Measurements from ENCODE around the gene XXYLT1. TPM values are rescaled to one million over a fixed set of nuclear protein-coding genes. Genes with fewer than 3 reads are reported as not detected.

Gene XXYLT1
- total RNA-seq, 1 experiment from 2014 or later, result 10.9 TPM

DNA sequence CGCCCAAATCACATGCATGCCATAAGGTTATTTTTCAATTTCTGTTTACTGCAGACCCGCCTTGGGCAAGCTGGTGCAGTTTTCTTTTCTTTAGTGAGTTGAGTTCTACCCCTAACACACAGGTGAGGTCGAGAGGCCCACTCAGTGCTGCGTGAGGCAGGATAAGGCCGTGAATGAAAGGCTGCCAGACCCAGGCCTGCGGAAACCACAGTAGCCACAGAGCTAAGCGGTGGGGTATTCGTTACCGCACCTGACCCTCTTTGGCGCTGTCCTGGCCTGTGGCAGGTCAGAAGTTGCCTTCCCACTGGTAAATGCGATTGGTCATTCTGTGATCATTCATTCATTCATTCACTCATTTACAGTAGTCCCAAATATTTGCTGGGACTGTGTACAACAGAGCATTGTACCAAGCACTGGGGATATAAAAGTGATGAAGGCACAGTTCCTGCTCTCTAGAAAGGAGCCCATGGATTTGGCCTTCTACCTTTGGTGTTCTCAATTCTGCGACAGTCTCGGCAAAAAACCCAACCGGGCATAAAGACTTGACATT is 144.8 kb downstream of the XXYLT1 start:
- Histone ChIP-seq H3K4me2 (ENCODE audit: low read length) (no peak overlapping the region), H2AFZ (ENCODE audit: low read depth, low read length, poor library complexity, severe bottlenecking) (no peak overlapping the region), H3K9me3 (ENCODE audit: control insufficient read depth in 1 of 2, insufficient read depth in 1 of 2, low read depth in 1 of 2, low read length in 2 of 2) (no peaks in the 10 kb centered on the region), H3K9me2 (ENCODE audit: insufficient read depth) (no peaks in the 10 kb centered on the region), H3K4me1 (ENCODE audit: control insufficient read depth in 1 of 2, insufficient read depth in 2 of 2, low read length in 2 of 2) (peaks cover 0 to 8% of the 10 kb centered on the region in 2 experiments; a peak in 2 of 4 replicates), H3K9ac (ENCODE audit: low read length) (no peak overlapping the region), H3K27ac (ENCODE audit: low read depth, low read length) (no peak overlapping the region), H3K36me3 (ENCODE audit: control insufficient read depth in 1 of 2, insufficient read depth in 2 of 2, low read length in 2 of 2) (no peaks in the 10 kb centered on the region), H3K79me2 (ENCODE audit: insufficient read depth, low read length) (no peaks in the 10 kb centered on the region), H3K4me3 (replicated peaks in 1 of 2; ENCODE audit: low read depth in 1 of 2, low read length in 2 of 2) (no peak overlapping the region), H4K20me1 (ENCODE audit: insufficient read depth) (no peaks in the 10 kb centered on the region), H3K27me3 (ENCODE audit: insufficient read depth, low read length) (no peaks in the 10 kb centered on the region)
- ATAC-seq (no peak), DNase-seq (ENCODE audit: low read depth, low spot score) (no peak)
- POLR2A ChIA-PET, result no interaction called here
- CTCF ChIA-PET, result no interaction called here
- TF ChIP-seq, protein P1, sequence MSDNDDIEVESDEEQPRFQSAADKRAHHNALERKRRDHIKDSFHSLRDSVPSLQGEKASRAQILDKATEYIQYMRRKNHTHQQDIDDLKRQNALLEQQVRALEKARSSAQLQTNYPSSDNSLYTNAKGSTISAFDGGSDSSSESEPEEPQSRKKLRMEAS (IDR thresholded peaks at IDR 0.05), result no peak
- no peak for TF ChIP-seq CBX3 (IDR thresholded peaks at IDR 0.05; ENCODE audit: low read depth)
- TF ChIP-seq SP1 (IDR thresholded peaks at IDR 0.05; ENCODE audit: low read depth), result no peak
- no peak for TF ChIP-seq EGR1 (IDR thresholded peaks at IDR 0.05; ENCODE audit: low read depth)
- no peak for TF ChIP-seq SRF (IDR thresholded peaks at IDR 0.05; ENCODE audit: low read depth)
- no peak for TF ChIP-seq JUND (IDR thresholded peaks at IDR 0.05)
- TF ChIP-seq, protein P2, sequence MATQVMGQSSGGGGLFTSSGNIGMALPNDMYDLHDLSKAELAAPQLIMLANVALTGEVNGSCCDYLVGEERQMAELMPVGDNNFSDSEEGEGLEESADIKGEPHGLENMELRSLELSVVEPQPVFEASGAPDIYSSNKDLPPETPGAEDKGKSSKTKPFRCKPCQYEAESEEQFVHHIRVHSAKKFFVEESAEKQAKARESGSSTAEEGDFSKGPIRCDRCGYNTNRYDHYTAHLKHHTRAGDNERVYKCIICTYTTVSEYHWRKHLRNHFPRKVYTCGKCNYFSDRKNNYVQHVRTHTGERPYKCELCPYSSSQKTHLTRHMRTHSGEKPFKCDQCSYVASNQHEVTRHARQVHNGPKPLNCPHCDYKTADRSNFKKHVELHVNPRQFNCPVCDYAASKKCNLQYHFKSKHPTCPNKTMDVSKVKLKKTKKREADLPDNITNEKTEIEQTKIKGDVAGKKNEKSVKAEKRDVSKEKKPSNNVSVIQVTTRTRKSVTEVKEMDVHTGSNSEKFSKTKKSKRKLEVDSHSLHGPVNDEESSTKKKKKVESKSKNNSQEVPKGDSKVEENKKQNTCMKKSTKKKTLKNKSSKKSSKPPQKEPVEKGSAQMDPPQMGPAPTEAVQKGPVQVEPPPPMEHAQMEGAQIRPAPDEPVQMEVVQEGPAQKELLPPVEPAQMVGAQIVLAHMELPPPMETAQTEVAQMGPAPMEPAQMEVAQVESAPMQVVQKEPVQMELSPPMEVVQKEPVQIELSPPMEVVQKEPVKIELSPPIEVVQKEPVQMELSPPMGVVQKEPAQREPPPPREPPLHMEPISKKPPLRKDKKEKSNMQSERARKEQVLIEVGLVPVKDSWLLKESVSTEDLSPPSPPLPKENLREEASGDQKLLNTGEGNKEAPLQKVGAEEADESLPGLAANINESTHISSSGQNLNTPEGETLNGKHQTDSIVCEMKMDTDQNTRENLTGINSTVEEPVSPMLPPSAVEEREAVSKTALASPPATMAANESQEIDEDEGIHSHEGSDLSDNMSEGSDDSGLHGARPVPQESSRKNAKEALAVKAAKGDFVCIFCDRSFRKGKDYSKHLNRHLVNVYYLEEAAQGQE (IDR thresholded peaks at IDR 0.05; ENCODE audit: low read depth), result no peak
- TF ChIP-seq, protein P3, sequence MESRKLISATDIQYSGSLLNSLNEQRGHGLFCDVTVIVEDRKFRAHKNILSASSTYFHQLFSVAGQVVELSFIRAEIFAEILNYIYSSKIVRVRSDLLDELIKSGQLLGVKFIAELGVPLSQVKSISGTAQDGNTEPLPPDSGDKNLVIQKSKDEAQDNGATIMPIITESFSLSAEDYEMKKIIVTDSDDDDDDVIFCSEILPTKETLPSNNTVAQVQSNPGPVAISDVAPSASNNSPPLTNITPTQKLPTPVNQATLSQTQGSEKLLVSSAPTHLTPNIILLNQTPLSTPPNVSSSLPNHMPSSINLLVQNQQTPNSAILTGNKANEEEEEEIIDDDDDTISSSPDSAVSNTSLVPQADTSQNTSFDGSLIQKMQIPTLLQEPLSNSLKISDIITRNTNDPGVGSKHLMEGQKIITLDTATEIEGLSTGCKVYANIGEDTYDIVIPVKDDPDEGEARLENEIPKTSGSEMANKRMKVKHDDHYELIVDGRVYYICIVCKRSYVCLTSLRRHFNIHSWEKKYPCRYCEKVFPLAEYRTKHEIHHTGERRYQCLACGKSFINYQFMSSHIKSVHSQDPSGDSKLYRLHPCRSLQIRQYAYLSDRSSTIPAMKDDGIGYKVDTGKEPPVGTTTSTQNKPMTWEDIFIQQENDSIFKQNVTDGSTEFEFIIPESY (IDR thresholded peaks at IDR 0.05; ENCODE audit: extremely low read depth, insufficient replicate concordance, low read length), result no peak
- TF ChIP-seq ZFX (IDR thresholded peaks at IDR 0.05), result no peak
- TF ChIP-seq YY1 (IDR thresholded peaks at IDR 0.05; ENCODE audit: extremely low read depth, insufficient replicate concordance, low read depth, low read length), result no peak
- TF ChIP-seq ZNF274 (IDR thresholded peaks at IDR 0.05; ENCODE audit: low read depth, low read length), result no peak
- no peak for TF ChIP-seq SIN3A (IDR thresholded peaks at IDR 0.05; ENCODE audit: low read depth)
- no peak for TF ChIP-seq TCF7L2 (IDR thresholded peaks at IDR 0.05; ENCODE audit: borderline replicate concordance, extremely low read depth, insufficient read depth, insufficient read length)
- no peak for TF ChIP-seq POLR2AphosphoS5 (IDR thresholded peaks at IDR 0.05; ENCODE audit: low read depth, low read length)
- no peak for TF ChIP-seq RAD21 (IDR thresholded peaks at IDR 0.05; ENCODE audit: low read depth)
- no peak for TF ChIP-seq CEBPB (IDR thresholded peaks at IDR 0.05; ENCODE audit: low read depth)
- TF ChIP-seq EZH2 (IDR thresholded peaks at IDR 0.05), result no peak
- BruUV-seq (replicated peaks), result no TSS peak
- RAD21 ChIA-PET (ENCODE audit: low non-redundant PET in 1 of 2, low total read pairs in 2 of 2, uncharacterized antibody in 2 of 2, unreplicated experiment in 2 of 2), result no interaction called here
- intact Hi-C loops (cut with micrococcal nuclease), result no loop called here

All from HCT116 (cell line).